ENCODE results near the gene USP31. TPM values are rescaled to one million over a fixed set of nuclear protein-coding genes. Genes with fewer than 3 reads are reported as not detected.

The USP31 gene
- total and polyA plus RNA-seq, 2 of the 8 experiments (the other 6 are each of a cell fraction or from before 2014, with no cell fraction given) = 6.7 to 19.0 TPM

DNA sequence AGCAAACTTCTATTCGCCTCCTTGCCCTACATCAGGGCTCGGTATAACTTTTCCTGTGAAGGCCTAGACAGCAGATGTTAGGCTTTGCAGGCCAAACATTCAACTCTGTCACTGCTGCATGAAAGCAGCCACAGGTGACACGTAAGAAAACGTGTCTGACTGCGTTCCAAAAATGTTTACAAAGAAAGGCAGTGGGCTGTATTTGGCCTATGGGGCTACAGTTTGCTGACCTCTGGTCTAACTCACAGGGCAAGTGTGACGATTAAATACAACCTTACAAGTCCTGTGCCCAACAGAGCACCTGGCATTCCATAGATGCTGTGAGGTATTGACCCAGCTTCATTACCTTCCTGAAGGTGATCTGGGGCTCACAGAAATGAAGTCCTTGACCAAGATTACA lies 79.4 kb downstream of the USP31 start (continued):
- TF ChIP-seq SIX5 (IDR thresholded peaks at IDR 0.05; ENCODE audit: low read depth, low read length) = no peak
- no peak for TF ChIP-seq NRF1 (IDR thresholded peaks at IDR 0.05; ENCODE audit: low read depth, low read length)
- TF ChIP-seq HDAC6 (IDR thresholded peaks at IDR 0.05; ENCODE audit: low read depth, low read length) = no peak
- TF ChIP-seq KDM1A (IDR thresholded peaks at IDR 0.05; ENCODE audit: borderline replicate concordance, low read length) = no peak
- no peak for TF ChIP-seq SP4 (IDR thresholded peaks at IDR 0.05; ENCODE audit: low read length)
